Retinal pigment epithelial cell (primary cell): ENCODE measurements around the gene POGLUT2.

Experiments used
- DNase-seq: peaks from one replicate; pipeline ENCODE4 v3.0.0-alpha.2; 2010; ENCODE audit warnings: low read depth
- H3K4me3 ChIP-seq: 2 replicates; pipeline ENCODE4 v1.5.1; 2011; ENCODE audit warnings: mild to moderate bottlenecking, low read length, control low read depth, moderate library complexity
- CTCF ChIP-seq: conservative IDR thresholded peaks from 2 replicates; pipeline ENCODE4 v1.5.1; 2011; ENCODE audit warnings: low read depth, low read length, control low read depth, inconsistent platforms

POGLUT2 gene

DNA sequence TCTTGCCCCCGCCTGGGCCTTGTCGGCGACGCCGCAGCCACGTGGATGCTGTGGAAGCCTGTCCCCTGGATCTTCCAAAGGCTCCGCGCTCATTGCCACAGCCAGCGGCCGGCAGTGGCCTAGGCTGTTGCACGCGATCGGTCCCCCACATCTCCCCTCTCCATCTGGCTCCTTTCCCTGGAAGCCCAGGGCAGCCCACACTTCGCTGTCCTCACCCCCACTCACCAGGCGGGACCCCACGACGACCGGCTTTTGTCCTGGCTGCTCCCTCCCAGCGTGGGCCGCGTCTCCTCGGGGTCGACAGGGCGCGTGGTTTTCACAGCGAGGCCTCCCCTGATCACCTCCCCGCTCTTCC, 24.6 kb downstream of the POGLUT2 start:
- no peak for DNase-seq

GRCh38 chr13:102773441-102774213, 25.1 kb downstream of the POGLUT2 start, which contains the start of gene TEX30:
Gene TEX30 (minus strand): TSS chr13:102773786. CDS start chr13:102770026, 3,760 bp downstream.
- H3K4me3 ChIP-seq, result peak within 1 kb of the TSS; percentile 84
- DNase-seq, result peak; percentile 34
- TF ChIP-seq CTCF, result no peak

More for the DNA sequence above, 24.6 kb downstream of the POGLUT2 start:
- H3K4me3 ChIP-seq, result peak overlapping the region; percentile 84
- TF ChIP-seq CTCF, result no peak

- no peak overlapping the region for H3K4me3 ChIP-seq
- DNase-seq, result no peak
- TF ChIP-seq CTCF, result no peak
Observed at GRCh38 chr13:102772042-102772425, 26.7 kb downstream of the POGLUT2 start.

- no peak for TF ChIP-seq CTCF
- no peak for DNase-seq
- H3K4me3 ChIP-seq, result no peak overlapping the region
Observed at GRCh38 chr13:102771298-102772041, 27.3 kb downstream of the POGLUT2 start.

DNA sequence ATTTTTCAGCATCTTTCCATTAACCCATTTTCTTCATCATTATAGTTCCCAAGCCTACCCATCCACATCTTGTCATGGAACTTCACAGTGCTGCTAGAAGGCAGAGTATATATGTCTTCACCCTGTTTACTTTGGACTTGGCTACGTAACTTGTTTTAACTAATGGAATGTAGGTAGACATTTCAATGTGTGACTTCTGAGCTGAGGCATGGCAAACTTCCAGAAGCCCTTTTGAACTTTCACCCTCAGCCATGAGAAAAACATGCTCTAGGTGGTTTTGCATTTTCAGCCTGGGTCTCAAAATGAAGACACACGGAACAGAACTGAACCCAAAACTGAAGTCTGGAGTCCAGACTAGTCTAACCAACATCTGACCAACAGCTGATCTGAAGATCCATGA, 28.3 kb downstream of the POGLUT2 start:
- no peak for TF ChIP-seq CTCF
- no peak overlapping the region for H3K4me3 ChIP-seq
- DNase-seq, result peak; percentile 13

DNA sequence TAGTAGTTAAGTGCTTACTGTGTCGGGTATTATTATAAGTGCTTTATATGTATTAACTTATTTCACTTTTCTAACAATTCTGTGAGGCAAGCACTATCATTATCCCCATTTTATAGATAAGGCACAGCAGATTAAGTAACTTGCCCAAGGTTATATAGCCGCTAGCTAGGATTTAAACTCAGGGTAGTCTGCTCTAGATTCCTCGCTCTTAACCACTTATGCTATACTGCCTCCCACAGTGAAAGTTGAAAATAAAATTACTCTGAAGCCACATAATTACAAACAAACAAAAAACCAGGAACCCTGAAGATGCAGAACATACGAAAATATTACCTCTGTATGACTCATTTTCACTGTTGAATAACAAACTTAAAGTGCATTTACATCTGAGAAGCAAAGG, 29.1 kb downstream of the POGLUT2 start:
- DNase-seq, result no peak
- H3K4me3 ChIP-seq, result no peak overlapping the region
- TF ChIP-seq CTCF, result no peak

DNA sequence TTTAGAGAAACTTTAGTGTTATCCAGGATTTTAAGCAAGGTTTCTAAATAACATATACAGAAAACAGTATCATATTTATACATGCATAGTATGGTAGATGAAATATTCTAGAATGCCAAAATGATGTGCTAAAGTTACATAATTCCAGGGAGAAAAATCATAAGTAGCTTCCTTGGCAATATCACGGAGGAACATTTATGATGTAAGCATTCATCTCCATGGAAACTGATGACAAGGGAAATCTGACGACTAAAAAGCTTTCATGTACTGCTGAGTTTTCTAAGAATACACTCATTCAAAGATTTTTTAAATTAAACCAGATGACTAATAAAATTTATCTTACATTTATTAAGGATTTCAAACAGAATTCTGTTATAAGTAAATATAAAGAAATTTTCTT, 29.9 kb downstream of the POGLUT2 start:
- no peak for DNase-seq
- TF ChIP-seq CTCF, result no peak
- H3K4me3 ChIP-seq, result no peak overlapping the region
